Glutamatergic neuron (in vitro differentiated cells): ENCODE data around the gene PGA4. TPM values are rescaled to one million over a fixed set of nuclear protein-coding genes. Genes with fewer than 3 reads are reported as not detected.

ENCODE experiments used
- DNase-seq: peaks from one replicate; pipeline ENCODE4 v3.0.0; 2022
- H3K27ac Mint-ChIP-seq: one replicate; pipeline ENCODE4 v1.8.0; 2020; ENCODE audit warnings: mild to moderate bottlenecking, mixed read lengths, inconsistent platforms; ENCODE audit not compliant: unreplicated experiment
- H3K27me3 Mint-ChIP-seq: one replicate; pipeline ENCODE4 v1.8.0; 2020; ENCODE audit warnings: mild to moderate bottlenecking, moderate library complexity, mixed read lengths, inconsistent platforms; ENCODE audit not compliant: unreplicated experiment
- H3K36me3 Mint-ChIP-seq: one replicate; pipeline ENCODE4 v1.8.0; 2020; ENCODE audit warnings: mild to moderate bottlenecking, mixed read lengths, inconsistent platforms; ENCODE audit not compliant: unreplicated experiment
- H3K4me1 Mint-ChIP-seq: one replicate; pipeline ENCODE4 v1.8.0; 2020; ENCODE audit warnings: mild to moderate bottlenecking, low read depth, mixed read lengths, inconsistent platforms; ENCODE audit not compliant: unreplicated experiment
- H3K4me3 Mint-ChIP-seq: one replicate; pipeline ENCODE4 v1.8.0; 2020; ENCODE audit warnings: mild to moderate bottlenecking, mixed read lengths, inconsistent platforms; ENCODE audit not compliant: unreplicated experiment
- H3K9me3 Mint-ChIP-seq: one replicate; pipeline ENCODE4 v1.8.0; 2020; ENCODE audit warnings: mild to moderate bottlenecking, moderate library complexity, mixed read lengths, inconsistent platforms; ENCODE audit not compliant: unreplicated experiment
- total RNA-seq: library from RNA; stranded (reverse); fragmentation: NEBNext Ultra II Directional; extraction: Animal tissue kit (Norgen Biotek cat#: 25700); gene quantifications from one replicate; pipeline ENCODE4 v1.2.1, GENCODE V29; 2021; ENCODE audit not compliant: unreplicated experiment
- TF ChIP-seq, protein P1 (sequence below): fragments of 200-600 bp; sonication (generic); IDR thresholded peaks from one replicate; pipeline ENCODE4 v1.5.0; 2021; ENCODE audit not compliant: partially characterized antibody, unreplicated experiment

The PGA4 gene
- total RNA-seq, 1 donor from 2014 or later, result not detected

DNA sequence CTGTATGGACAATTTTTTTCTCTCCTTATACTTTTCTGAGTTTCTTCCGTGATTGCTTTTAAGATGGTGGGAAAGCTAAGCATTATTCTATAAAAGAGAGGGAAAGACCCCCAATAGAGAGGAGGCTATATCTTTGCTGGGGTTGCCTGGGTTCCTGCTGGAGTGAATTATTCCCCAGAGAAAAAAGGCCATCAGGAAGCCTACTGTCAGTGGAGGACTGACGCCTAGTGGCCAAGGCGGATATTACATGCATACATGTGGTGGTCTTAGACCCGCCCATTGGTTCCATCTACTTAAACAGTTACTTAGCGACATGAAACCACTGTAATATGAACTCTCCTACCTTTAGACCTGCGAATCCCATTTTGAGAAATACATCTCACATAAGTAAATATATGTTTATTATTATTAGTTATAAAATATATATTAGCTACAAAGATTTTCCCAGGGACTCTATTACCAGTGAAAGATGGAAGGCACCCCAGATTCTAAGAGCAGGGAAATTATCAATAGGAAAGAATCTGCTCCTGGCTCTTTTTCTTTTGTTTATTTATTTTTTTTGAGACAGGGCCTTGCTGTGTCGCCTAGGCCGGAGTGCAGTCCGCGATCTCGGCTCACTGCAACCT lies 34.5 kb upstream of the PGA4 start:
- Mint-ChIP-seq H3K4me1 (peaks cover 2% of the 10 kb centered on the region), H3K4me3 (no peak overlapping the region), H3K27ac (no peak overlapping the region), H3K27me3 (no peaks in the 10 kb centered on the region), H3K9me3 (no peaks in the 10 kb centered on the region), H3K36me3 (no peaks in the 10 kb centered on the region)
- TF ChIP-seq, protein P1, sequence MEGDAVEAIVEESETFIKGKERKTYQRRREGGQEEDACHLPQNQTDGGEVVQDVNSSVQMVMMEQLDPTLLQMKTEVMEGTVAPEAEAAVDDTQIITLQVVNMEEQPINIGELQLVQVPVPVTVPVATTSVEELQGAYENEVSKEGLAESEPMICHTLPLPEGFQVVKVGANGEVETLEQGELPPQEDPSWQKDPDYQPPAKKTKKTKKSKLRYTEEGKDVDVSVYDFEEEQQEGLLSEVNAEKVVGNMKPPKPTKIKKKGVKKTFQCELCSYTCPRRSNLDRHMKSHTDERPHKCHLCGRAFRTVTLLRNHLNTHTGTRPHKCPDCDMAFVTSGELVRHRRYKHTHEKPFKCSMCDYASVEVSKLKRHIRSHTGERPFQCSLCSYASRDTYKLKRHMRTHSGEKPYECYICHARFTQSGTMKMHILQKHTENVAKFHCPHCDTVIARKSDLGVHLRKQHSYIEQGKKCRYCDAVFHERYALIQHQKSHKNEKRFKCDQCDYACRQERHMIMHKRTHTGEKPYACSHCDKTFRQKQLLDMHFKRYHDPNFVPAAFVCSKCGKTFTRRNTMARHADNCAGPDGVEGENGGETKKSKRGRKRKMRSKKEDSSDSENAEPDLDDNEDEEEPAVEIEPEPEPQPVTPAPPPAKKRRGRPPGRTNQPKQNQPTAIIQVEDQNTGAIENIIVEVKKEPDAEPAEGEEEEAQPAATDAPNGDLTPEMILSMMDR, result peak; percentile 96
- DNase-seq, result peak; percentile 88

DNA sequence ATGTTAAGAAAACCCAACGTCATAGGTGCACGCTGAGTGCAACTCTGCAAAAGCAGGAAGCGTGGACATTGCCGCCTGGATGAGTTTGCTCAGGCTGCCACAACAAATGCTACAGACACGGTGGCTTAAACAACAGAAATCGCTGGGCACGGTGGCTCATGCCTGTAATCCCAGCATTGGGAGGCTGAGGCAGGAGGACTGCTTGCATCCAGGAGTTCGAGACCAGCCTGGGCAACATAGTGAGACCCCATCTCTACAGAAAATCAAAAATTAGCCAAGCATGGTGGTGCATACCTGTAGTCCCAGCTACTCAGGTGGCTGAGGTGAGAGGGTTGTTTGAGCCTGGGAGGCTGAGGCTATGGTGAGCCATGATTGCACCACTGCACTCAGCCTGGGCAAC lies 32.2 kb upstream of the PGA4 start:
- Mint-ChIP-seq H3K4me1 (peaks cover 5% of the 10 kb centered on the region), H3K27ac (no peak overlapping the region), H3K36me3 (no peaks in the 10 kb centered on the region), H3K4me3 (no peak overlapping the region), H3K27me3 (no peaks in the 10 kb centered on the region), H3K9me3 (peaks cover 4% of the 10 kb centered on the region)
- DNase-seq, result no peak
- TF ChIP-seq, protein P1, result no peak

DNA sequence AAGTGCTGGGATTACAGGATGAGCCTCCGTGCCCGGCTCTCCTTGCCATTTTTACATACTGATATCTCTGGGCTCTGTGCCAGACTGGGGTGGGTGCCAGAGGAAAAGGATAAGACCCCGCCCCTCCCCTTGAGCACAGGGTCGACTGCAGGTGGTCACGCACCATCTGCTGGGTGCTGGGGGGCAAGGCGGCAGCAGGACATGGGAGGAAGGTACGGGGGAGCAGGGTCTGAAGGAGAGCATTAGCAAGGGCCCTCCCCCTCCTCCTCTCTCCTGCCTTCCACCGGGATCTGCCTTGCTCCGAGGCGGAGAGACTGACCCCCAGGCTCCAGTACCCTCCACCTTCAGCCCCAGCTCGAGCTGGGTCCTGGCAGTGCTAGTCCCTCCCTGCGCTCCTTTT lies 28.6 kb upstream of the PGA4 start:
- H3K27ac Mint-ChIP-seq, result no peak overlapping the region
- H3K4me3 Mint-ChIP-seq, result no peak overlapping the region

DNA sequence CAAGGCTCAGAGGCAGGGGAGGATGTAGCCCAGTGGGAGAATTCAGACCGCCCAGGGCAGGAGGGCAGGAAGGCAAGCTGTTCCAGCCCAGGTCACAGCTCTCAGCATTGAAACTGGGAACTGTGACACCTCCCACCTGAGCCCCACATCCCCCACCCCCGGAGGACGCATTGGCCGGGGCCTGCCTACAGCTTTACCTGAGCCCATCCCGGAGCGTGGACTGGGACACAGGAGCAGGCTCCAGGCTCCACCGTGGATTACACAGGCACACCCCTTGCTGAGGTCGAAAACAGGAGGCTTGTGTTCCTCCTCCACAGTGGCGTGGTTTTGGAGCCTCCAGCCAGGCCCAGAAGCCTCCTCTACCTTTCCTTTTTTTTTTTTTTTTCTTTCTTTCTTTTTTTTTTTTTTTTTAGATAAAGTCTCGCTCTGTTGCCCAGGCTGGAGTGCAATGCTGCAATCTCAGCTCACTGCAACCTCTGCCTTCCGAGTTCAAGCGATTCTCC lies 27.9 kb upstream of the PGA4 start:
- Mint-ChIP-seq H3K9me3 (peaks cover 9% of the 10 kb centered on the region), H3K4me3 (no peak overlapping the region), H3K4me1 (peaks cover 4% of the 10 kb centered on the region), H3K27ac (no peak overlapping the region), H3K27me3 (no peaks in the 10 kb centered on the region), H3K36me3 (no peaks in the 10 kb centered on the region)
- TF ChIP-seq, protein P1, result no peak
- DNase-seq, result no peak

More for the DNA sequence above, 28.6 kb upstream of the PGA4 start:
- peaks cover 4% of the 10 kb centered on the region for H3K4me1 Mint-ChIP-seq
- TF ChIP-seq, protein P1, result no peak
- no peaks in the 10 kb centered on the region for H3K36me3 Mint-ChIP-seq
- DNase-seq, result no peak
- no peaks in the 10 kb centered on the region for H3K27me3 Mint-ChIP-seq
- H3K9me3 Mint-ChIP-seq, result peaks cover 9% of the 10 kb centered on the region

DNA sequence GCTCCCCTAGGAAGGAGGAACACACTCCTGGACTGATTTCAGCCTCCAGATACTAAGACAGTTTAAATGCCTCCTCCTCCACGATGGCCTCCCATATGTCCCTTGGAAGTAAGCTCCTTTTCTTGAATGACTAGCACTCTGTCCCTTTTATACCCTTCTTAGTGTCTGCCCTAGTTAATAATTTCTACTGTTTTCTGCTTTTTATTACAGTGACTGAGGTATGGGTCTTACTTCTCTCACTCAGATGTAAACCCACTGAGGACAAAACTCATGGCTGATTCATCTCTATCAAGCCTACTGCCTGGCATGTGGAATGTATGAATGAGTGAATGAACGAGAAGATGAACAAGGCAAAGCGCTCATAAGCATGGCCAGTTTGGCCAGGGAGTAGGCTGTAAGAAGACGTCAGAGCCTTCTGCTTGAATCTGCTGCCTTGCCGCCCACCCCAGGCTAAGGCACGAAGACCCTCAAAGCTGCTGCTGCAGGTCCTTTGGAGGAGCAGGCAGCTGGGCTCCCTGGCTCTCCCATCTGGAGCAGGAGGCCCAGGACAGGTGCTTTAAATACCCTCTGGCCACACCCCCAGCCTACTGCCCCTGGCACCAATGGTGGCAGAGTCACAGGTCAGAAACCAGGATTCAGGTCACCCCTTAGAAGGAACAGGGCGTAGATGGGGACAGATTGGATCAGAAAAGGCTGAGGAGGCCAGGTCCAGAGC lies 27.0 kb upstream of the PGA4 start:
- no peaks in the 10 kb centered on the region for H3K27me3 Mint-ChIP-seq
- TF ChIP-seq, protein P1, result no peak
- H3K9me3 Mint-ChIP-seq, result peaks cover 12% of the 10 kb centered on the region
- H3K4me1 Mint-ChIP-seq, result peaks cover 4% of the 10 kb centered on the region
- no peak for DNase-seq
- no peaks in the 10 kb centered on the region for H3K36me3 Mint-ChIP-seq
- H3K4me3 Mint-ChIP-seq, result no peak overlapping the region
- no peak overlapping the region for H3K27ac Mint-ChIP-seq
